Measurements from ENCODE around the gene SCGB1D1. TPM values are rescaled to one million over a fixed set of nuclear protein-coding genes. Genes with fewer than 3 reads are reported as not detected.
A peak's percentile ranks its signal among the peaks of the same experiment; 100 is the strongest.

The SCGB1D1 gene
- total RNA-seq, 2 donors from 2014 or later, result not detected

DNA sequence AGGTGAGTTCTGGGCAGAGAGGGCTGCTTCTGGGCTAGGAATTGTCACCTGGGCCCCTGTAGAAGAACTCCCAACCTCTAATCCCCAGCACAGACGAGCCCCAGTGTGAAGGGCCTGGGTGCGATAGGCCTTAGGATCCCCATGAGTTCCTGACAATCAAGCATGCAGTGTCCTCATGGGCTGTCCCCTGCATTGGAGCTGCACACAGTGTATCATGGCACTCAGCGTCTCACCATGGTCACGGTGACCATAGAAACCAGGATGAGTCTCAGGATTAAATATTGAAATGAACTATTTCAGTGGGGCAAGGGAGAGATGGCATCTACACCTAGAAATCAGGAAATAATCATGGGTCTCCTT lies 18.7 kb downstream of the SCGB1D1 start:
- intact Hi-C loops (cut with DNase I), result loop anchor here (5.0 kb wide), 1 partner anchor 36 kb away; no protein-coding TSS in a partner anchor
- TF ChIP-seq, protein P1, sequence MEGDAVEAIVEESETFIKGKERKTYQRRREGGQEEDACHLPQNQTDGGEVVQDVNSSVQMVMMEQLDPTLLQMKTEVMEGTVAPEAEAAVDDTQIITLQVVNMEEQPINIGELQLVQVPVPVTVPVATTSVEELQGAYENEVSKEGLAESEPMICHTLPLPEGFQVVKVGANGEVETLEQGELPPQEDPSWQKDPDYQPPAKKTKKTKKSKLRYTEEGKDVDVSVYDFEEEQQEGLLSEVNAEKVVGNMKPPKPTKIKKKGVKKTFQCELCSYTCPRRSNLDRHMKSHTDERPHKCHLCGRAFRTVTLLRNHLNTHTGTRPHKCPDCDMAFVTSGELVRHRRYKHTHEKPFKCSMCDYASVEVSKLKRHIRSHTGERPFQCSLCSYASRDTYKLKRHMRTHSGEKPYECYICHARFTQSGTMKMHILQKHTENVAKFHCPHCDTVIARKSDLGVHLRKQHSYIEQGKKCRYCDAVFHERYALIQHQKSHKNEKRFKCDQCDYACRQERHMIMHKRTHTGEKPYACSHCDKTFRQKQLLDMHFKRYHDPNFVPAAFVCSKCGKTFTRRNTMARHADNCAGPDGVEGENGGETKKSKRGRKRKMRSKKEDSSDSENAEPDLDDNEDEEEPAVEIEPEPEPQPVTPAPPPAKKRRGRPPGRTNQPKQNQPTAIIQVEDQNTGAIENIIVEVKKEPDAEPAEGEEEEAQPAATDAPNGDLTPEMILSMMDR (IDR thresholded peaks at IDR 0.05), result no peak
- Histone ChIP-seq H3K4me1 (no peaks in the 10 kb centered on the region), H3K27ac (no peak overlapping the region), H3K9ac (ENCODE audit: low read depth in 2 of 2, low read length in 2 of 2) (no peak overlapping the region), H3K4me3 (no peak overlapping the region), H3K36me3 (no peaks in the 10 kb centered on the region), H3K9me3 (no peaks in the 10 kb centered on the region), H3K27me3 (no peaks in the 10 kb centered on the region)
- no peak for DNase-seq

DNA sequence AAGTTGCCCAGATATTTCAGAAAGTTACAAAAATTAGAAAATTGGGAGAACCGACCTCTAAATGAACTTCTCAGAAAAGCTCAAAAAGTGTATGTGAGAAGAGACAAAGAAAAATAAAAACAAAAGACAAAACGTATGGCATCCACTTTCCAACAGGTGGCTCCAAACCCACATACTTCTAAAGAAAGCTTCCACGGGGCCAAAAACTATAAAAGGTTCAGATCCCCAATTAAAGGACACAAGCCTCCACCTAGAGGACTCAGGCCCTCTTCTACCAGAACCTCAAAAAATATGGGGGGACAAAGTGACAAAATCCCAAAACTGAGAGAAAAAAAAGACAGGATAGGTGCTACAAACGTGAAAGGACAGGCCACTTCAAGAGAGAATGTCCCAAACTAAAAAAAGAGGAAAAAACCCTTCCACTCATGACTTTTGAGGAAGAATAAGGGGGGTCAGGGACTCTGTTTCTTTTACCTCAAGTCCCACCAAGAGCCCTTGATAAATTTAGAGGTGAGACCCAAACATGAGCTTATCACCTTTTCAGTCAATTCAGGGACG lies 27.3 kb downstream of the SCGB1D1 start:
- intact Hi-C loops (cut with DNase I), result loop anchor here (5.0 kb wide), 1 partner anchor 160 kb away; no protein-coding TSS in a partner anchor
- no peaks in the 10 kb centered on the region for H3K27me3 ChIP-seq
- no peak overlapping the region for H3K4me3 ChIP-seq
- no peaks in the 10 kb centered on the region for H3K4me1 ChIP-seq
- no peak overlapping the region for H3K9ac ChIP-seq (ENCODE audit: low read depth in 2 of 2, low read length in 2 of 2)
- TF ChIP-seq, protein P1 (IDR thresholded peaks at IDR 0.05), result peak; percentile 18
- H3K9me3 ChIP-seq, result no peaks in the 10 kb centered on the region
- no peak for DNase-seq
- no peak overlapping the region for H3K27ac ChIP-seq
- no peaks in the 10 kb centered on the region for H3K36me3 ChIP-seq

DNA sequence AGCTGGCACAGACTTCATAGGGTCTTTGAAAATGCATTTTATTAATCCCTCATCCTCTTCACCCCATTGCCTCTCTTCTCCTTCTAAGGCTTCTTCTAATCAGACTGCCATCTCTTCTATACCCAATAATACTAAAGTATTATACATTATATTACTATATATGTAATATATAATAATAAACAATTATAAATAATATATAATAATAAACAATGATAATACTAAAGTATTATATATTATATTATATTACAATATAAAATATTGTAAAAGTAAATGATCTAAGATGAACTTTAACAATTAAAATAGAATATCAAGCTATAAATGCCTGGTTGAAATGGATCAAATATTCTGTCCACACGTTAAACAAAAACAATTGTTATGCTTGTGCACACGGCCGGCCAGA lies 31.5 kb downstream of the SCGB1D1 start:
- H3K4me3 ChIP-seq, result no peak overlapping the region
- no peaks in the 10 kb centered on the region for H3K27me3 ChIP-seq
- H3K27ac ChIP-seq, result no peak overlapping the region
- H3K9me3 ChIP-seq, result peaks cover 10% of the 10 kb centered on the region
- intact Hi-C loops (cut with DNase I), result loop anchor here (5.0 kb wide), 1 partner anchor 91 kb away; no protein-coding TSS in a partner anchor
- TF ChIP-seq, protein P1 (IDR thresholded peaks at IDR 0.05), result no peak
- no peak overlapping the region for H3K9ac ChIP-seq (ENCODE audit: low read depth in 2 of 2, low read length in 2 of 2)
- H3K4me1 ChIP-seq, result no peaks in the 10 kb centered on the region
- no peaks in the 10 kb centered on the region for H3K36me3 ChIP-seq
- no peak for DNase-seq

DNA sequence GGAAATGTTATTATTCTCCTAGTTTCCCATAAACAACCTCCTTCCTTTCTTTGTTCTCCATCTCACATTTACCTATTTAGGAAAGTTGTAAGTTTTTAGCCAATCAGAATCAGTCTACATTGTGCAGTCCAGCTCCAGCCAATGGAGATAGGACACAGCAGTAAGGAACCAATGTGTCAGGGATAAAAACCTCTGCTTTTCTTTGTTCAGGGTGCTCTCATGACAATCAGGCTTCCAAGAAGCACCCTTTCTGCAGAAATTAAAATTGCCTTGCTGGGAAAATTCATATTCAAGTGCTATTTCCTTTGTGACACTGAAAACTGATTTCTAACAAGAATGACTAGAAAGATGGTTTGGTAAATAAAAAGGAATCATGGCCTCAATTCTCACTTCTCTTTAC lies 33.1 kb downstream of the SCGB1D1 start:
- H3K36me3 ChIP-seq, result no peaks in the 10 kb centered on the region
- H3K27me3 ChIP-seq, result no peaks in the 10 kb centered on the region
- H3K27ac ChIP-seq, result no peak overlapping the region
- no peak overlapping the region for H3K4me3 ChIP-seq
- no peak overlapping the region for H3K9ac ChIP-seq (ENCODE audit: low read depth in 2 of 2, low read length in 2 of 2)
- H3K9me3 ChIP-seq, result peaks cover 10% of the 10 kb centered on the region
- intact Hi-C loops (cut with DNase I), result loop anchor here (5.0 kb wide), 1 partner anchor 89 kb away; no protein-coding TSS in a partner anchor
- DNase-seq, result no peak
- TF ChIP-seq, protein P1 (IDR thresholded peaks at IDR 0.05), result no peak
- H3K4me1 ChIP-seq, result no peaks in the 10 kb centered on the region

DNA sequence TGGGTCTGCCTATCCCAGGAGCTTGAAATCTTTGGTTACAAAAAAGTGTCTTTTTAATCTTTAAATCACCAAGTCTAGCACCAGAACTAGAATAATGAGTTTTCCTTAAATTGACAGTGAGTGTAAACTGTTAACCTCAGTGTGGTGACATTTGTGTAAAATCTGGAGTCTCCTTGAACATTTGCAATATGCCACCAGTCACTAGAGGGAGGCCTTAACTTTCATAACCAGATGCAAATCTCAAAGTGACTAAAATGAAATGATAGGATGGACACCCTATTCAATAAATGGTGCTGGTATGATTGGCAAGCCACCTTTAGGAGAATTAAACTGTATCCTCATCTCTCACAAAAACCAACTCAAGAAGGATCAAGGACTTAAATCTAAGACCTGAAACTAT lies 43.7 kb downstream of the SCGB1D1 start:
- no peak overlapping the region for H3K4me3 ChIP-seq
- H3K9me3 ChIP-seq, result no peaks in the 10 kb centered on the region
- TF ChIP-seq, protein P1 (IDR thresholded peaks at IDR 0.05), result no peak
- no peak overlapping the region for H3K27ac ChIP-seq
- no peak for DNase-seq
- intact Hi-C loops (cut with DNase I), result no loop called here
- no peak overlapping the region for H3K9ac ChIP-seq (ENCODE audit: low read depth in 2 of 2, low read length in 2 of 2)
- no peaks in the 10 kb centered on the region for H3K36me3 ChIP-seq
- H3K27me3 ChIP-seq, result no peaks in the 10 kb centered on the region
- no peaks in the 10 kb centered on the region for H3K4me1 ChIP-seq
